WTC11 (cell line): ENCODE data around the gene TNN. TPM values are rescaled to one million over a fixed set of nuclear protein-coding genes. Genes with fewer than 3 reads are reported as not detected.

Experiments
- ATAC-seq: fragments of 200-7000 bp; cut with Tn5 transposase; 2 replicates; pipeline ENCODE4 v1.10.0; 2021; ENCODE audit warnings: mild to moderate bottlenecking, moderate library complexity
- CTCF ChIA-PET: fragments of 300-600 bp; sonication (Branson Sonifier 250); formaldehyde crosslinking; loops from one replicate; lab custom pipeline; 2021; ENCODE audit warnings: antibody characterized with exemption; lab: Charles Lee
- POLR2A ChIA-PET: fragments of 350-600 bp; sonication (Branson Sonifier 250); formaldehyde crosslinking; loops from one replicate; lab custom pipeline; 2021; ENCODE audit warnings: antibody characterized with exemption; lab: Charles Lee
- DNase-seq: peaks from one replicate; pipeline ENCODE4 v3.0.0; 2021; ENCODE audit warnings: low spot score
- H3K27ac Mint-ChIP-seq: 2 replicates; pipeline ENCODE4 v1.8.0; 2021; ENCODE audit warnings: mixed read lengths
- H3K27me3 Mint-ChIP-seq: 2 replicates; pipeline ENCODE4 v1.8.0; 2021; ENCODE audit warnings: low read depth, mild to moderate bottlenecking, moderate library complexity, mixed read lengths
- H3K36me3 Mint-ChIP-seq: 2 replicates; pipeline ENCODE4 v1.8.0; 2021; ENCODE audit warnings: mixed read lengths
- H3K4me1 Mint-ChIP-seq: 2 replicates; pipeline ENCODE4 v1.8.0; 2022; ENCODE audit warnings: mixed read lengths
- H3K4me3 Mint-ChIP-seq: 2 replicates; pipeline ENCODE4 v1.8.0; 2021; ENCODE audit warnings: mild to moderate bottlenecking, moderate library complexity, mixed read lengths
- H3K9me3 Mint-ChIP-seq: 2 replicates; pipeline ENCODE4 v1.8.0; 2021; ENCODE audit warnings: mixed read lengths
- CBFB ChIP-seq: sonication (generic); formaldehyde crosslinking; IDR thresholded peaks from 2 replicates; pipeline ENCODE4 v1.8.1; 2022; ENCODE audit warnings: mild to moderate bottlenecking, low read depth, missing genetic modification reagents
- CTCF ChIP-seq: fragments of 200-600 bp; IDR thresholded peaks from 2 replicates; pipeline ENCODE4 v1.8.0; 2022; ENCODE audit warnings: antibody characterized with exemption
- E2F1 ChIP-seq: sonication (generic); formaldehyde crosslinking; IDR thresholded peaks from 2 replicates; pipeline ENCODE4 v1.8.0; 2022; ENCODE audit warnings: mild to moderate bottlenecking, missing genetic modification reagents
- ELF4 ChIP-seq: sonication (generic); formaldehyde crosslinking; IDR thresholded peaks from 2 replicates; pipeline ENCODE4 v1.8.1; 2022; ENCODE audit warnings: low read depth, mild to moderate bottlenecking, moderate library complexity, missing genetic modification reagents
- EMX1 ChIP-seq: fragments of 250-450 bp; sonication (Bioruptor Pico); IDR thresholded peaks from 2 replicates; pipeline ENCODE4 v1.8.0; 2021; ENCODE audit warnings: mild to moderate bottlenecking
- ESRRA ChIP-seq: sonication (generic); formaldehyde crosslinking; IDR thresholded peaks from 2 replicates; pipeline ENCODE4 v1.8.1; 2022; ENCODE audit warnings: mild to moderate bottlenecking, missing genetic modification reagents, borderline replicate concordance
- FOXP1 ChIP-seq: sonication (generic); formaldehyde crosslinking; IDR thresholded peaks from 2 replicates; pipeline ENCODE4 v1.8.0; 2022; ENCODE audit warnings: missing genetic modification reagents, mild to moderate bottlenecking, moderate library complexity, borderline replicate concordance
- GRHL2 ChIP-seq: fragments of 250-450 bp; sonication (Bioruptor Pico); IDR thresholded peaks from 2 replicates; pipeline ENCODE4 v1.8.0; 2022; ENCODE audit warnings: mild to moderate bottlenecking, moderate library complexity; ENCODE audit not compliant: insufficient replicate concordance, severe bottlenecking
- GTF2I ChIP-seq: fragments of 250-450 bp; sonication (Bioruptor Pico); conservative IDR thresholded peaks from 2 replicates; pipeline ENCODE4 v1.4.0; 2021; ENCODE audit warnings: mild to moderate bottlenecking
- JAZF1 ChIP-seq: fragments of 250-450 bp; sonication (Bioruptor Pico); IDR thresholded peaks from 2 replicates; pipeline ENCODE4 v1.9.0; 2021; ENCODE audit warnings: moderate library complexity, mild to moderate bottlenecking, inconsistent platforms
- NFATC4 ChIP-seq: fragments of 250-450 bp; sonication (Bioruptor Pico); IDR thresholded peaks from 2 replicates; pipeline ENCODE4 v1.9.0; 2021; ENCODE audit warnings: mild to moderate bottlenecking
- NFYB ChIP-seq: sonication (generic); formaldehyde crosslinking; conservative IDR thresholded peaks from 2 replicates; pipeline ENCODE4 v1.8.0; 2022; ENCODE audit warnings: low read depth, missing genetic modification reagents
- NR3C1 ChIP-seq: sonication (generic); formaldehyde crosslinking; conservative IDR thresholded peaks from 2 replicates; pipeline ENCODE4 v1.8.1; 2023; ENCODE audit warnings: low read depth, mild to moderate bottlenecking, missing genetic modification reagents
- OVOL2 ChIP-seq: fragments of 250-450 bp; sonication (Bioruptor Pico); IDR thresholded peaks from 2 replicates; pipeline ENCODE4 v1.9.0; 2021; ENCODE audit warnings: mild to moderate bottlenecking, borderline replicate concordance
- RORB ChIP-seq: fragments of 250-450 bp; sonication (Bioruptor Pico); IDR thresholded peaks from 2 replicates; pipeline ENCODE4 v1.9.0; 2021; ENCODE audit warnings: mild to moderate bottlenecking
- STAT6 ChIP-seq: sonication (generic); formaldehyde crosslinking; conservative IDR thresholded peaks from 2 replicates; pipeline ENCODE4 v1.8.1; 2023; ENCODE audit warnings: mild to moderate bottlenecking, low read depth, missing genetic modification reagents, moderate library complexity
- TP53 ChIP-seq: sonication (generic); formaldehyde crosslinking; IDR thresholded peaks from 2 replicates; pipeline ENCODE4 v1.8.1; 2023; ENCODE audit warnings: mild to moderate bottlenecking, missing genetic modification reagents
- ZNF138 ChIP-seq: sonication (generic); formaldehyde crosslinking; conservative IDR thresholded peaks from 2 replicates; pipeline ENCODE4 v1.8.1; 2022; ENCODE audit warnings: mild to moderate bottlenecking, moderate library complexity, missing genetic modification reagents
- ZNF219 ChIP-seq: sonication (generic); formaldehyde crosslinking; IDR thresholded peaks from 2 replicates; pipeline ENCODE4 v1.8.0; 2023; ENCODE audit warnings: missing genetic modification reagents, mild to moderate bottlenecking, borderline replicate concordance
- ZNF396 ChIP-seq: fragments of 250-450 bp; sonication (Bioruptor Pico); IDR thresholded peaks from 2 replicates; pipeline ENCODE4 v1.8.0; 2021; ENCODE audit warnings: mild to moderate bottlenecking, moderate library complexity, borderline replicate concordance
- ZNF671 ChIP-seq: fragments of 250-450 bp; sonication (Bioruptor Pico); IDR thresholded peaks from 2 replicates; pipeline ENCODE4 v1.8.0; 2021; ENCODE audit warnings: mild to moderate bottlenecking
- total RNA-seq: library from RNA; stranded (reverse); gene quantifications from 3 replicates; pipeline ENCODE4 v1.2.3, GENCODE V29; 2021
- TF ChIP-seq, protein P1 (sequence below): sonication (generic); formaldehyde crosslinking; IDR thresholded peaks from 2 replicates; pipeline ENCODE4 v1.8.0; 2023; ENCODE audit warnings: missing genetic modification reagents, mild to moderate bottlenecking, borderline replicate concordance
- TF ChIP-seq, protein P2 (sequence below): fragments of 250-450 bp; sonication (Bioruptor Pico); IDR thresholded peaks from 2 replicates; pipeline ENCODE4 v1.9.0; 2021; ENCODE audit warnings: mild to moderate bottlenecking
- TF ChIP-seq, protein P3 (sequence below): fragments of 250-450 bp; sonication (Bioruptor Pico); IDR thresholded peaks from 2 replicates; pipeline ENCODE4 v1.9.0; 2021; ENCODE audit warnings: moderate library complexity, mild to moderate bottlenecking, inconsistent platforms, borderline replicate concordance

Gene TNN
- total RNA-seq, 1 experiment from 2014 or later, result 0.44 TPM

GRCh38 chr1:175138579-175138978 is 70.9 kb downstream of the TNN start:
- H3K27me3 Mint-ChIP-seq, result peaks cover under 1% of the 10 kb centered on the region; the same call in 1 of the 2 replicates
- no peak overlapping the region for H3K4me3 Mint-ChIP-seq
- DNase-seq (no peak), ATAC-seq (no peak)
- ChIA-PET POLR2A (no interaction called here), CTCF (interaction anchor here (2.0 kb wide), 1 partner anchor 13 kb away, joined by 8 read pairs; no protein-coding TSS in a partner anchor)
- no peak overlapping the region for H3K27ac Mint-ChIP-seq
- peaks cover 2% of the 10 kb centered on the region for H3K9me3 Mint-ChIP-seq
- H3K4me1 Mint-ChIP-seq, result peaks cover 11% of the 10 kb centered on the region
- TF ChIP-seq NFATC4 (CRISPR knock-in tag), result no peak
- no peak for TF ChIP-seq ZNF138
- no peak for TF ChIP-seq ZNF219 (CRISPR knock-in tag)
- TF ChIP-seq FOXP1 (CRISPR knock-in tag), result no peak
- TF ChIP-seq ZNF671, result no peak
- TF ChIP-seq, protein P1, sequence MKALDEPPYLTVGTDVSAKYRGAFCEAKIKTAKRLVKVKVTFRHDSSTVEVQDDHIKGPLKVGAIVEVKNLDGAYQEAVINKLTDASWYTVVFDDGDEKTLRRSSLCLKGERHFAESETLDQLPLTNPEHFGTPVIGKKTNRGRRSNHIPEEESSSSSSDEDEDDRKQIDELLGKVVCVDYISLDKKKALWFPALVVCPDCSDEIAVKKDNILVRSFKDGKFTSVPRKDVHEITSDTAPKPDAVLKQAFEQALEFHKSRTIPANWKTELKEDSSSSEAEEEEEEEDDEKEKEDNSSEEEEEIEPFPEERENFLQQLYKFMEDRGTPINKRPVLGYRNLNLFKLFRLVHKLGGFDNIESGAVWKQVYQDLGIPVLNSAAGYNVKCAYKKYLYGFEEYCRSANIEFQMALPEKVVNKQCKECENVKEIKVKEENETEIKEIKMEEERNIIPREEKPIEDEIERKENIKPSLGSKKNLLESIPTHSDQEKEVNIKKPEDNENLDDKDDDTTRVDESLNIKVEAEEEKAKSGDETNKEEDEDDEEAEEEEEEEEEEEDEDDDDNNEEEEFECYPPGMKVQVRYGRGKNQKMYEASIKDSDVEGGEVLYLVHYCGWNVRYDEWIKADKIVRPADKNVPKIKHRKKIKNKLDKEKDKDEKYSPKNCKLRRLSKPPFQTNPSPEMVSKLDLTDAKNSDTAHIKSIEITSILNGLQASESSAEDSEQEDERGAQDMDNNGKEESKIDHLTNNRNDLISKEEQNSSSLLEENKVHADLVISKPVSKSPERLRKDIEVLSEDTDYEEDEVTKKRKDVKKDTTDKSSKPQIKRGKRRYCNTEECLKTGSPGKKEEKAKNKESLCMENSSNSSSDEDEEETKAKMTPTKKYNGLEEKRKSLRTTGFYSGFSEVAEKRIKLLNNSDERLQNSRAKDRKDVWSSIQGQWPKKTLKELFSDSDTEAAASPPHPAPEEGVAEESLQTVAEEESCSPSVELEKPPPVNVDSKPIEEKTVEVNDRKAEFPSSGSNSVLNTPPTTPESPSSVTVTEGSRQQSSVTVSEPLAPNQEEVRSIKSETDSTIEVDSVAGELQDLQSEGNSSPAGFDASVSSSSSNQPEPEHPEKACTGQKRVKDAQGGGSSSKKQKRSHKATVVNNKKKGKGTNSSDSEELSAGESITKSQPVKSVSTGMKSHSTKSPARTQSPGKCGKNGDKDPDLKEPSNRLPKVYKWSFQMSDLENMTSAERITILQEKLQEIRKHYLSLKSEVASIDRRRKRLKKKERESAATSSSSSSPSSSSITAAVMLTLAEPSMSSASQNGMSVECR (CRISPR knock-in tag), result no peak
- no peak for TF ChIP-seq NFYB
- no peak for TF ChIP-seq ESRRA (CRISPR knock-in tag)
- TF ChIP-seq, protein P2, sequence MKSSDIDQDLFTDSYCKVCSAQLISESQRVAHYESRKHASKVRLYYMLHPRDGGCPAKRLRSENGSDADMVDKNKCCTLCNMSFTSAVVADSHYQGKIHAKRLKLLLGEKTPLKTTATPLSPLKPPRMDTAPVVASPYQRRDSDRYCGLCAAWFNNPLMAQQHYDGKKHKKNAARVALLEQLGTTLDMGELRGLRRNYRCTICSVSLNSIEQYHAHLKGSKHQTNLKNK (CRISPR knock-in tag), result no peak
- no peak for TF ChIP-seq STAT6 (CRISPR knock-in tag)
- TF ChIP-seq E2F1 (CRISPR knock-in tag), result no peak
- TF ChIP-seq RORB (CRISPR knock-in tag), result no peak
- TF ChIP-seq NR3C1 (CRISPR knock-in tag), result no peak
- no peak for TF ChIP-seq TP53 (CRISPR knock-in tag)
- no peak for TF ChIP-seq ELF4
- H3K36me3 Mint-ChIP-seq, result peaks cover 3% of the 10 kb centered on the region; the same call in 1 of the 2 replicates

- DNase-seq (no peak), ATAC-seq (no peak)
- Mint-ChIP-seq H3K27me3 (peaks cover 21% of the 10 kb centered on the region), H3K9me3 (peaks cover 15% of the 10 kb centered on the region), H3K27ac (no peak overlapping the region), H3K36me3 (no peaks in the 10 kb centered on the region), H3K4me1 (peaks cover 37% of the 10 kb centered on the region), H3K4me3 (no peak overlapping the region)
- POLR2A ChIA-PET, result interaction anchor here (0.6 to 1.3 kb wide), 4 partner anchors 15 to 228 kb away, joined by 3 to 4 read pairs (median 4); no protein-coding TSS in a partner anchor
- CTCF ChIA-PET, result interaction anchor here (0.5 to 7.9 kb wide), 44 partner anchors 9 to 1169 kb away, joined by 3 to 110 read pairs (median 4); partner anchors contain the start of gene KIAA0040
- TF ChIP-seq, protein P3, sequence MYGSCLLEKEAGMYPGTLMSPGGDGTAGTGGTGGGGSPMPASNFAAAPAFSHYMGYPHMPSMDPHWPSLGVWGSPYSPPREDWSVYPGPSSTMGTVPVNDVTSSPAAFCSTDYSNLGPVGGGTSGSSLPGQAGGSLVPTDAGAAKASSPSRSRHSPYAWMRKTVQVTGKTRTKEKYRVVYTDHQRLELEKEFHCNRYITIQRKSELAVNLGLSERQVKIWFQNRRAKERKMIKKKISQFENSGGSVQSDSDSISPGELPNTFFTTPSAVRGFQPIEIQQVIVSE (CRISPR knock-in tag), result no peak
- TF ChIP-seq OVOL2 (CRISPR knock-in tag) (no peak), GRHL2 (no peak), EMX1 (CRISPR knock-in tag) (no peak), GTF2I (CRISPR knock-in tag) (no peak), ZNF396 (CRISPR knock-in tag) (no peak), CTCF (no peak), JAZF1 (CRISPR knock-in tag) (no peak), CBFB (CRISPR knock-in tag) (no peak)
Measured at GRCh38 chr1:175145899-175146528, 78.4 kb downstream of the TNN start.
